ENCODE results near the gene WDR48.
A peak's percentile ranks its signal among the peaks of the same experiment; 100 is the strongest.

WDR48 gene

GRCh38 chr3:39051649-39052561, at the start of gene WDR48, which contains the start of gene SCN11A:
TSS of gene WDR48 (plus strand) at chr3:39052016. CDS start at chr3:39052026, 10 bp downstream.
TSS of gene SCN11A (minus strand) at chr3:39051944. CDS start at chr3:38950362, 101,582 bp downstream.
- H3K4me1 ChIP-seq (ENCODE audit: control insufficient read depth, low read depth, low read length) = peaks cover 7% of the 10 kb centered on the region

GRCh38 chr3:39005295-39005694, 46.5 kb upstream of the WDR48 start:
- Histone ChIP-seq H3K27me3 (ENCODE audit: control insufficient read depth, insufficient read depth, low read length) (no peaks in the 10 kb centered on the region), H3K4me3 (ENCODE audit: low read length) (no peak overlapping the region), H3K36me3 (ENCODE audit: control insufficient read depth, low read depth, low read length) (no peaks in the 10 kb centered on the region), H3K9me3 (ENCODE audit: control insufficient read depth, low read depth, low read length) (no peaks in the 10 kb centered on the region), H3K4me1 (ENCODE audit: control insufficient read depth, low read depth, low read length) (no peaks in the 10 kb centered on the region), H3K9ac (ENCODE audit: low read length) (no peak overlapping the region), H3K27ac (ENCODE audit: low read length) (no peak overlapping the region)

More at GRCh38 chr3:39051649-39052561, at the start of gene WDR48, which contains the start of gene SCN11A:
- Histone ChIP-seq H3K4me3 (ENCODE audit: low read length) (peak within 1 kb of the TSS; percentile 91), H3K9ac (ENCODE audit: low read length) (peak within 1 kb of the TSS; percentile 91), H3K9me3 (ENCODE audit: control insufficient read depth, low read depth, low read length) (no peaks in the 10 kb centered on the region), H3K27me3 (ENCODE audit: control insufficient read depth, insufficient read depth, low read length) (no peaks in the 10 kb centered on the region), H3K36me3 (ENCODE audit: control insufficient read depth, low read depth, low read length) (no peaks in the 10 kb centered on the region), H3K27ac (ENCODE audit: low read length) (peak within 1 kb of the TSS; percentile 98)

GRCh38 chr3:39011191-39011736, 40.6 kb upstream of the WDR48 start:
- Histone ChIP-seq H3K9me3 (ENCODE audit: control insufficient read depth, low read depth, low read length) (no peaks in the 10 kb centered on the region), H3K27me3 (ENCODE audit: control insufficient read depth, insufficient read depth, low read length) (no peaks in the 10 kb centered on the region), H3K9ac (ENCODE audit: low read length) (no peak overlapping the region), H3K36me3 (ENCODE audit: control insufficient read depth, low read depth, low read length) (no peaks in the 10 kb centered on the region), H3K27ac (ENCODE audit: low read length) (no peak overlapping the region), H3K4me1 (ENCODE audit: control insufficient read depth, low read depth, low read length) (peaks cover 8% of the 10 kb centered on the region), H3K4me3 (ENCODE audit: low read length) (no peak overlapping the region)

- Histone ChIP-seq H3K9me3 (ENCODE audit: control insufficient read depth, low read depth, low read length) (no peaks in the 10 kb centered on the region), H3K4me3 (ENCODE audit: low read length) (no peak overlapping the region), H3K27ac (ENCODE audit: low read length) (no peak overlapping the region), H3K9ac (ENCODE audit: low read length) (no peak overlapping the region), H3K36me3 (ENCODE audit: control insufficient read depth, low read depth, low read length) (no peaks in the 10 kb centered on the region), H3K27me3 (ENCODE audit: control insufficient read depth, insufficient read depth, low read length) (no peaks in the 10 kb centered on the region), H3K4me1 (ENCODE audit: control insufficient read depth, low read depth, low read length) (peaks cover 8% of the 10 kb centered on the region)
Observed at GRCh38 chr3:39013289-39013688, 38.5 kb upstream of the WDR48 start.

- H3K36me3 ChIP-seq (ENCODE audit: control insufficient read depth, low read depth, low read length) = no peaks in the 10 kb centered on the region
- H3K27me3 ChIP-seq (ENCODE audit: control insufficient read depth, insufficient read depth, low read length) = no peaks in the 10 kb centered on the region
- no peak overlapping the region for H3K27ac ChIP-seq (ENCODE audit: low read length)
- H3K9me3 ChIP-seq (ENCODE audit: control insufficient read depth, low read depth, low read length) = no peaks in the 10 kb centered on the region
- no peak overlapping the region for H3K4me3 ChIP-seq (ENCODE audit: low read length)
- peaks cover 8% of the 10 kb centered on the region for H3K4me1 ChIP-seq (ENCODE audit: control insufficient read depth, low read depth, low read length)
- no peak overlapping the region for H3K9ac ChIP-seq (ENCODE audit: low read length)
Observed at GRCh38 chr3:39013921-39014509, 37.8 kb upstream of the WDR48 start.

GRCh38 chr3:39015418-39015817, 36.4 kb upstream of the WDR48 start:
- H3K27me3 ChIP-seq (ENCODE audit: control insufficient read depth, insufficient read depth, low read length) = no peaks in the 10 kb centered on the region
- no peaks in the 10 kb centered on the region for H3K9me3 ChIP-seq (ENCODE audit: control insufficient read depth, low read depth, low read length)
- peaks cover 8% of the 10 kb centered on the region for H3K4me1 ChIP-seq (ENCODE audit: control insufficient read depth, low read depth, low read length)

GRCh38 chr3:39019299-39019698, 32.5 kb upstream of the WDR48 start:
- Histone ChIP-seq H3K4me3 (ENCODE audit: low read length) (no peak overlapping the region), H3K27ac (ENCODE audit: low read length) (no peak overlapping the region), H3K27me3 (ENCODE audit: control insufficient read depth, insufficient read depth, low read length) (no peaks in the 10 kb centered on the region), H3K9me3 (ENCODE audit: control insufficient read depth, low read depth, low read length) (no peaks in the 10 kb centered on the region), H3K9ac (ENCODE audit: low read length) (no peak overlapping the region), H3K36me3 (ENCODE audit: control insufficient read depth, low read depth, low read length) (no peaks in the 10 kb centered on the region), H3K4me1 (ENCODE audit: control insufficient read depth, low read depth, low read length) (no peaks in the 10 kb centered on the region)

More at GRCh38 chr3:39015418-39015817, 36.4 kb upstream of the WDR48 start:
- H3K4me3 ChIP-seq (ENCODE audit: low read length) = no peak overlapping the region
- no peaks in the 10 kb centered on the region for H3K36me3 ChIP-seq (ENCODE audit: control insufficient read depth, low read depth, low read length)
- H3K9ac ChIP-seq (ENCODE audit: low read length) = no peak overlapping the region
- H3K27ac ChIP-seq (ENCODE audit: low read length) = no peak overlapping the region

GRCh38 chr3:39021029-39021428, 30.8 kb upstream of the WDR48 start:
- Histone ChIP-seq H3K27ac (ENCODE audit: low read length) (no peak overlapping the region), H3K4me1 (ENCODE audit: control insufficient read depth, low read depth, low read length) (no peaks in the 10 kb centered on the region), H3K27me3 (ENCODE audit: control insufficient read depth, insufficient read depth, low read length) (no peaks in the 10 kb centered on the region), H3K4me3 (ENCODE audit: low read length) (no peak overlapping the region), H3K9me3 (ENCODE audit: control insufficient read depth, low read depth, low read length) (no peaks in the 10 kb centered on the region), H3K36me3 (ENCODE audit: control insufficient read depth, low read depth, low read length) (no peaks in the 10 kb centered on the region), H3K9ac (ENCODE audit: low read length) (no peak overlapping the region)

GRCh38 chr3:39021465-39022285, 30.1 kb upstream of the WDR48 start:
- no peak overlapping the region for H3K27ac ChIP-seq (ENCODE audit: low read length)
- H3K4me3 ChIP-seq (ENCODE audit: low read length) = no peak overlapping the region
- no peaks in the 10 kb centered on the region for H3K36me3 ChIP-seq (ENCODE audit: control insufficient read depth, low read depth, low read length)
- H3K9ac ChIP-seq (ENCODE audit: low read length) = no peak overlapping the region
- H3K4me1 ChIP-seq (ENCODE audit: control insufficient read depth, low read depth, low read length) = no peaks in the 10 kb centered on the region
- no peaks in the 10 kb centered on the region for H3K9me3 ChIP-seq (ENCODE audit: control insufficient read depth, low read depth, low read length)
- no peaks in the 10 kb centered on the region for H3K27me3 ChIP-seq (ENCODE audit: control insufficient read depth, insufficient read depth, low read length)

- no peak overlapping the region for H3K4me3 ChIP-seq (ENCODE audit: low read length)
Observed at GRCh38 chr3:39022286-39022630, 29.6 kb upstream of the WDR48 start.

GRCh38 chr3:39024497-39024896, 27.3 kb upstream of the WDR48 start:
- no peaks in the 10 kb centered on the region for H3K4me1 ChIP-seq (ENCODE audit: control insufficient read depth, low read depth, low read length)
- no peak overlapping the region for H3K9ac ChIP-seq (ENCODE audit: low read length)
- no peak overlapping the region for H3K27ac ChIP-seq (ENCODE audit: low read length)
- no peak overlapping the region for H3K4me3 ChIP-seq (ENCODE audit: low read length)
- no peaks in the 10 kb centered on the region for H3K27me3 ChIP-seq (ENCODE audit: control insufficient read depth, insufficient read depth, low read length)
- no peaks in the 10 kb centered on the region for H3K36me3 ChIP-seq (ENCODE audit: control insufficient read depth, low read depth, low read length)
- H3K9me3 ChIP-seq (ENCODE audit: control insufficient read depth, low read depth, low read length) = no peaks in the 10 kb centered on the region

More at GRCh38 chr3:39022286-39022630, 29.6 kb upstream of the WDR48 start:
- Histone ChIP-seq H3K27me3 (ENCODE audit: control insufficient read depth, insufficient read depth, low read length) (no peaks in the 10 kb centered on the region), H3K9ac (ENCODE audit: low read length) (no peak overlapping the region), H3K4me1 (ENCODE audit: control insufficient read depth, low read depth, low read length) (no peaks in the 10 kb centered on the region), H3K36me3 (ENCODE audit: control insufficient read depth, low read depth, low read length) (no peaks in the 10 kb centered on the region), H3K27ac (ENCODE audit: low read length) (no peak overlapping the region), H3K9me3 (ENCODE audit: control insufficient read depth, low read depth, low read length) (no peaks in the 10 kb centered on the region)

Data from iPS-18a (cell line).